Measurements from ENCODE around the gene OXCT1. TPM values are rescaled to one million over a fixed set of nuclear protein-coding genes. Genes with fewer than 3 reads are reported as not detected.

The OXCT1 gene
- total RNA-seq, 1 donor from 2014 or later: 27.4 TPM

- intact Hi-C loops (cut with micrococcal nuclease): loop anchor here (1.0 to 5.0 kb wide), 2 partner anchors 86 to 939 kb away; no protein-coding TSS in a partner anchor
- H3K9me3 Mint-ChIP-seq: no peaks in the 10 kb centered on the region
- ChIA-PET CTCF (interaction anchor here (1.1 to 1.5 kb wide), 2 partner anchors 12 to 17 kb away, joined by 3 to 4 read pairs; no protein-coding TSS in a partner anchor), POLR2A (interaction anchor here (0.5 kb wide), 1 partner anchor 22 kb away, joined by 5 read pairs; no protein-coding TSS in a partner anchor)
- H3K4me1 Mint-ChIP-seq: peaks cover 3% of the 10 kb centered on the region
- no peak for TF ChIP-seq CTCF (IDR thresholded peaks at IDR 0.05)
- H3K27ac Mint-ChIP-seq: no peak overlapping the region
- ATAC-seq (ENCODE audit: low read depth) (no peak), DNase-seq (no peak)
- peaks cover 37% of the 10 kb centered on the region for H3K36me3 Mint-ChIP-seq (ENCODE audit: low read depth)
- H3K4me3 Mint-ChIP-seq: no peak overlapping the region
- no peaks in the 10 kb centered on the region for H3K27me3 Mint-ChIP-seq
Measured at GRCh38 chr5:41843456-41844370, 26.5 kb downstream of the OXCT1 start.

- Mint-ChIP-seq H3K36me3 (ENCODE audit: low read depth) (peaks cover 46% of the 10 kb centered on the region), H3K27ac (no peak overlapping the region), H3K27me3 (no peaks in the 10 kb centered on the region), H3K9me3 (no peaks in the 10 kb centered on the region), H3K4me3 (no peak overlapping the region), H3K4me1 (peaks cover 3% of the 10 kb centered on the region)
- ATAC-seq (ENCODE audit: low read depth) (no peak), DNase-seq (no peak)
- CTCF ChIA-PET: interaction anchor here (1.1 to 1.5 kb wide), 2 partner anchors 13 to 16 kb away, joined by 3 to 4 read pairs; no protein-coding TSS in a partner anchor
- POLR2A ChIA-PET: interaction anchor here (0.5 to 0.8 kb wide), 2 partner anchors 23 to 1641 kb away, joined by 4 to 5 read pairs; partner anchors contain the start of gene TMEM267
- no peak for TF ChIP-seq CTCF (IDR thresholded peaks at IDR 0.05)
- intact Hi-C loops (cut with micrococcal nuclease): loop anchor here (1.0 to 5.0 kb wide), 2 partner anchors 85 to 938 kb away; no protein-coding TSS in a partner anchor
Measured at GRCh38 chr5:41842777-41843176, 27.4 kb downstream of the OXCT1 start.

GRCh38 chr5:41841325-41841724 lies 28.9 kb downstream of the OXCT1 start:
- Mint-ChIP-seq H3K9me3 (no peaks in the 10 kb centered on the region), H3K36me3 (ENCODE audit: low read depth) (peaks cover 49% of the 10 kb centered on the region), H3K4me3 (no peak overlapping the region), H3K4me1 (peaks cover 3% of the 10 kb centered on the region), H3K27me3 (no peaks in the 10 kb centered on the region), H3K27ac (no peak overlapping the region)
- intact Hi-C loops (cut with micrococcal nuclease): loop anchor here (5.0 kb wide), 1 partner anchor 84 kb away; no protein-coding TSS in a partner anchor
- DNase-seq (no peak), ATAC-seq (ENCODE audit: low read depth) (no peak)
- CTCF ChIA-PET: no interaction called here
- TF ChIP-seq CTCF (IDR thresholded peaks at IDR 0.05): no peak
- POLR2A ChIA-PET: no interaction called here

- Mint-ChIP-seq H3K9me3 (no peaks in the 10 kb centered on the region), H3K4me1 (peaks cover 3% of the 10 kb centered on the region), H3K36me3 (ENCODE audit: low read depth) (peaks cover 56% of the 10 kb centered on the region), H3K4me3 (no peak overlapping the region), H3K27me3 (no peaks in the 10 kb centered on the region), H3K27ac (no peak overlapping the region)
- no peak for TF ChIP-seq CTCF (IDR thresholded peaks at IDR 0.05)
- no peak for DNase-seq
- intact Hi-C loops (cut with micrococcal nuclease): loop anchor here (5.0 kb wide), 1 partner anchor 83 kb away; no protein-coding TSS in a partner anchor
- ChIA-PET CTCF (interaction anchor here (1.0 to 1.5 kb wide), 2 partner anchors 16 to 217 kb away, joined by 3 to 4 read pairs; no protein-coding TSS in a partner anchor), POLR2A (no interaction called here)
- ATAC-seq (ENCODE audit: low read depth): no peak
Measured at GRCh38 chr5:41840251-41840650, 30.0 kb downstream of the OXCT1 start.

- H3K36me3 Mint-ChIP-seq (ENCODE audit: low read depth): peaks cover 80% of the 10 kb centered on the region
- H3K27ac Mint-ChIP-seq: no peak overlapping the region
Measured at GRCh38 chr5:41837793-41838192, 32.4 kb downstream of the OXCT1 start.

More at GRCh38 chr5:41837793-41838192, 32.4 kb downstream of the OXCT1 start:
- TF ChIP-seq CTCF (IDR thresholded peaks at IDR 0.05): no peak
- no peak for ATAC-seq (ENCODE audit: low read depth)
- Mint-ChIP-seq H3K9me3 (no peaks in the 10 kb centered on the region), H3K4me1 (peaks cover 3% of the 10 kb centered on the region), H3K27me3 (no peaks in the 10 kb centered on the region), H3K4me3 (no peak overlapping the region)
- intact Hi-C loops (cut with micrococcal nuclease): no loop called here
- DNase-seq: no peak
- ChIA-PET CTCF (interaction anchor here (0.6 to 1.1 kb wide), 2 partner anchors 19 to 220 kb away, joined by 3 read pairs; no protein-coding TSS in a partner anchor), POLR2A (interaction anchor here (0.7 kb wide), 1 partner anchor 9 kb away, joined by 5 read pairs; no protein-coding TSS in a partner anchor)
